Heart left ventricle (tissue), 16 donors: ENCODE measurements around the gene SLC17A5. TPM values are rescaled to one million over a fixed set of nuclear protein-coding genes. Genes with fewer than 3 reads are reported as not detected.

Experiments used
- ATAC-seq, 4 donors: fragments of 200-7000 bp; cut with Tn5 transposase; one replicate each; pipeline ENCODE4 v1.9.1; 2020 to 2022; ENCODE audit warnings: moderate library complexity in 4 of 4, mild to moderate bottlenecking in 3 of 4, moderate number of reproducible peaks in 1 of 4
- DNase-seq, 5 donors: peaks; one replicate each; pipeline ENCODE4 v3.0.0-alpha.2; 2020
- H3K27ac ChIP-seq, 12 donors: fragments of 200-600 bp; sonication (generic) in 4 of 12; one replicate each; pipeline versions ENCODE4 v1.5.0 to v1.8.0; 2016 to 2022; ENCODE audit warnings: mild to moderate bottlenecking in 2 of 12
- H3K27me3 ChIP-seq, 9 donors: fragments of 200-600 bp; sonication (generic) in 2 of 9; one replicate each; pipeline versions ENCODE4 v1.5.1 to v1.8.0; 2016 to 2022; ENCODE audit warnings: mild to moderate bottlenecking in 3 of 9
- H3K36me3 ChIP-seq, 9 donors: fragments of 200-600 bp; sonication (generic) in 2 of 9; one replicate each; pipeline versions ENCODE4 v1.5.0 to v1.8.0; 2018 to 2022; ENCODE audit warnings: mild to moderate bottlenecking in 2 of 9
- H3K4me1 ChIP-seq, 12 donors: fragments of 200-600 bp; sonication (generic) in 4 of 12; one replicate each; pipeline versions ENCODE4 v1.5.0 to v1.8.0; 2016 to 2022; ENCODE audit warnings: mild to moderate bottlenecking in 3 of 12
- H3K4me3 ChIP-seq, 12 donors: fragments of 200-600 bp; sonication (generic) in 4 of 12; one replicate each; pipeline versions ENCODE4 v1.5.0 to v1.8.0; 2017 to 2022; ENCODE audit warnings: mild to moderate bottlenecking in 9 of 12, moderate library complexity in 4 of 12
- H3K9me3 ChIP-seq, 12 donors: fragments of 200-600 bp; sonication (generic) in 4 of 12; one replicate each; pipeline versions ENCODE4 v1.5.0 to v1.8.0; 2016 to 2022; ENCODE audit warnings: mild to moderate bottlenecking in 1 of 12
- POLR2A ChIP-seq, 2 donors: fragments of 450-650 bp; IDR thresholded peaks; one replicate each; pipeline ENCODE4 v1.6.1; 2017; ENCODE audit warnings: antibody characterized with exemption in 2 of 2, mild to moderate bottlenecking in 2 of 2, moderate library complexity in 2 of 2
- WGBS, 4 donors: extraction: QIAGEN DNeasy Blood & Tissue Kit in 2 of 4; methylation state at CpG; one replicate each; pipeline versions ENCODE4 v1.1.5 to v1.1.7; 2013 to 2018; 5-methylcytosine and 5-hydroxymethylcytosine counted together
- intact Hi-C, 10 donors: fragments of 100-400 bp; cut with DNase I; formaldehyde crosslinking; loops; one replicate each; pipeline versions ENCODE4 v1.11.1 to v1.14.2; 2022
- polyA plus RNA-seq, 2 donors: library from polyadenylated mRNA; stranded (reverse); fragments of 200-250 nt; gene quantifications; one replicate each; pipeline ENCODE4 v1.2.3, GENCODE V29; 2013
- total RNA-seq, 9 donors: library from RNA; depleted of rRNA in 2 of 9; stranded (reverse); fragments of >200 nt in 2 of 9; fragmentation: NEBNext Ultra II Directional in 3 of 9; extraction: Animal tissue kit (Norgen Biotek cat#: 25700) in 3 of 9; gene quantifications; one replicate each; pipeline versions ENCODE4 v1.1.0 to v1.2.4, GENCODE V29; 2016 to 2023
- TF ChIP-seq, protein P1 (sequence below), 12 donors: fragments of 200-600 bp; sonication (generic) in 4 of 12; IDR thresholded peaks; one replicate each; pipeline versions ENCODE4 v1.5.0 to v1.8.0; 2018 to 2022; ENCODE audit warnings: antibody characterized with exemption in 12 of 12, mild to moderate bottlenecking in 5 of 12
- donor health status: ischemic (EF 13 %, LVEDD 7.1; RV severe dilation, severe dysfunction).
- donor health status: healthy with polysubstance abuse.
- donor health status: DM: no; HTN: yes; CAD: no.
- donor health status: DM: no; HTN: no; CAD: no.
- donor health status: ischemic (EF 25% LVEDD 6.9; RV normal size, moderate dysfunction).
- donor health status: ischemic (EF 25% LVEDD 5.7; RV mildly dilated, moderate dysfunction).
- donor health status: healthy.
- donor health status: DM: yes; HTN: yes; CAD: no.
- donor health status: ischemic (EF 35%, LVEDD 5.7; RV mildly dilated, moderate dysfunction).
- donor health status: nonischemic (EF 11% LVEDD 7.7; RV severe dilation, severe dysfunction).
- donor health status: DM: yes; HTN: yes; CAD: no.
- donor health status: PGD.
- donor health status: ischemic (EF 29% LVEDD 5.4; RV normal size, mild dysfunction).
- donor health status: nonischemic (EF 23%, LVEDD 6.1; RV moderate dilation, normal function).

Gene SLC17A5
- total and polyA plus RNA-seq, 11 donors: 2.1 to 10.6 (median 7.5) TPM

DNA sequence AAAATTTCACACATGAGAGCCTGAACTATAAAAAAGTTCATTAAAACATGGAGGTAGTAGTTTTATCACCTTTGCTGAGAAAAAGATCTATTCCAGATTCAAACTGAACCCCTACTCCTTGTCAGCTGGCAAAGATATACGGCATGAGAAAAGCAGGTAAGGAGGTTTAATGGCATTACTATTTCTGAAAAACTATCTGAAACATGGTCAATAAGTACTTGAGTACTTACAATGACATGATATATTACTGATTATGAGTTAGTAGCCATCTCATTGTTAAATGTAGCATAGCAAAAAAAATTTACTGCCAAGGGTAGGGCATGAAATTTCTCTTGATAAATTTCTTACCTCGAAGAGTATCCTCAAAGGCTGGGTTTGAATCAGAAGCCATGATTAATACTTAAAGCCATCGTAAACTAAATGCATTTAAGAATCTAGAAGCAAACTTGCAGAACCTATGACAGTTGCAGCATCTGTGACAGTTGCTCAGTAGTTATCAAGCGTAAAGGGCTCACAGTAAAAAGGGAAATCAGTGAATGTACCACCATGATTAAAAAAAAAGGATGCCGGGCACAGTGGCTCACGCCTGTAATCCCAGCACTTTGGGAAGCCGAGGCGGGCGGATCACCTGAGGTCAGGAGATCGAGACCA lies 8.7 kb downstream of the SLC17A5 start:
- intact Hi-C loops: no loop called here
- TF ChIP-seq POLR2A (IDR thresholded peaks at IDR 0.05): no peak
- TF ChIP-seq, protein P1, sequence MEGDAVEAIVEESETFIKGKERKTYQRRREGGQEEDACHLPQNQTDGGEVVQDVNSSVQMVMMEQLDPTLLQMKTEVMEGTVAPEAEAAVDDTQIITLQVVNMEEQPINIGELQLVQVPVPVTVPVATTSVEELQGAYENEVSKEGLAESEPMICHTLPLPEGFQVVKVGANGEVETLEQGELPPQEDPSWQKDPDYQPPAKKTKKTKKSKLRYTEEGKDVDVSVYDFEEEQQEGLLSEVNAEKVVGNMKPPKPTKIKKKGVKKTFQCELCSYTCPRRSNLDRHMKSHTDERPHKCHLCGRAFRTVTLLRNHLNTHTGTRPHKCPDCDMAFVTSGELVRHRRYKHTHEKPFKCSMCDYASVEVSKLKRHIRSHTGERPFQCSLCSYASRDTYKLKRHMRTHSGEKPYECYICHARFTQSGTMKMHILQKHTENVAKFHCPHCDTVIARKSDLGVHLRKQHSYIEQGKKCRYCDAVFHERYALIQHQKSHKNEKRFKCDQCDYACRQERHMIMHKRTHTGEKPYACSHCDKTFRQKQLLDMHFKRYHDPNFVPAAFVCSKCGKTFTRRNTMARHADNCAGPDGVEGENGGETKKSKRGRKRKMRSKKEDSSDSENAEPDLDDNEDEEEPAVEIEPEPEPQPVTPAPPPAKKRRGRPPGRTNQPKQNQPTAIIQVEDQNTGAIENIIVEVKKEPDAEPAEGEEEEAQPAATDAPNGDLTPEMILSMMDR (IDR thresholded peaks at IDR 0.05): no peak
- Histone ChIP-seq H3K4me3 (peak overlapping the region; percentile 4 to 62 (median 46)), H3K9me3 (no peaks in the 10 kb centered on the region), H3K27me3 (no peaks in the 10 kb centered on the region), H3K27ac (peak overlapping the region in 1 of 12 donors; percentile 29), H3K36me3 (peaks cover 0 to 62% (median 32%) of the 10 kb centered on the region in 9 donors), H3K4me1 (peaks cover 0 to 16% (median 0%) of the 10 kb centered on the region in 12 donors)
- WGBS, 4 donors: 45 to 50% (median 47%) methylated on average over 10 of the region's 10 CpGs
- DNase-seq (no peak), ATAC-seq (no peak)

DNA sequence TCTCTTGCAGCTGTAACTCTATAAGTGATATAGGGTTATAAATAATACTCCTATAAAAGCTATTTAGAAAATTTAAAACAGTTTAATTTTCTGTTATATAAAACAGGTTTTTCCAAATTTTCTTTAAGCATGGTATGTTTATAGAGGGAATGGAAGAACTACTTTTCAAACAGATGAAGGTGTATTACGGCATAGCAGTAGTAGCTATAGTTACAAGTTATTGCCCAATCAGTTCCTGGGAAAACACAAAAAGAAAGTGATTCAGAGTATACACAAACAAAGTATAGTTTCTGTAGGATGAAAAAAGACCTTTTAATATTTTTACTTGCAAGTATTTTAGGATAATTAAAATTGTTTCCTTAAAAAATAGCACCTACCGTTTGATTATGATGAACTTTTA lies 9.8 kb downstream of the SLC17A5 start:
- TF ChIP-seq, protein P1 (IDR thresholded peaks at IDR 0.05): no peak
- DNase-seq (no peak), ATAC-seq (no peak)
- Histone ChIP-seq H3K27ac (no peak overlapping the region), H3K9me3 (no peaks in the 10 kb centered on the region), H3K4me1 (peaks cover 0 to 16% (median 0%) of the 10 kb centered on the region in 12 donors), H3K27me3 (no peaks in the 10 kb centered on the region), H3K36me3 (peaks cover 0 to 63% (median 34%) of the 10 kb centered on the region in 9 donors), H3K4me3 (no peak overlapping the region)
- 92 to 99% (median 95%) methylated on average over 2 of the region's 2 CpGs for WGBS, 4 donors
- intact Hi-C loops: no loop called here

DNA sequence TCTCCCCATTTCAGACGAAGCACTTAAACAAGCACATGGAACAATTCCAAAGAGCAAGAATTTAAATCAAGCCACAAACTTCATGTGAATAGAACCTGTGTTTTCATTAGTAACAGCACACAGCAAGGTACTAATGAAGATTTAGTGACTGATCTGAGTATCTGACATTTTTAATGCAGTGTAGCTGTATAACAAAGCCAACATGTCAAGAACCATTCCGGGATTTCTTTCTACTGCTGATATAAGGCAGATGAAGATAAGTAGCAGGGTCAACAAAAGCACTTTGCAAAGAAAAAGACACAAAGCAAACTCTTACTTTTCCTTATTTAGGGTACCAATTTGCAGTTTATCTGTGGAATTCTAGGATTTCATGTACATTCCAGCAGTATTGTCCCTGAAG lies 11.3 kb downstream of the SLC17A5 start:
- no peak for TF ChIP-seq POLR2A (IDR thresholded peaks at IDR 0.05)
- TF ChIP-seq, protein P1 (IDR thresholded peaks at IDR 0.05): no peak
- intact Hi-C loops: no loop called here
- ATAC-seq (no peak), DNase-seq (no peak)
- Histone ChIP-seq H3K4me1 (peaks cover 0 to 16% (median 0%) of the 10 kb centered on the region in 12 donors), H3K9me3 (no peaks in the 10 kb centered on the region), H3K27me3 (no peaks in the 10 kb centered on the region), H3K36me3 (peaks cover 0 to 68% (median 39%) of the 10 kb centered on the region in 9 donors), H3K4me3 (no peak overlapping the region), H3K27ac (peak overlapping the region in 1 of 12 donors; percentile 6)
- WGBS, 4 donors: 64 to 85% (median 69%) methylated on average over 2 of the region's 2 CpGs

DNA sequence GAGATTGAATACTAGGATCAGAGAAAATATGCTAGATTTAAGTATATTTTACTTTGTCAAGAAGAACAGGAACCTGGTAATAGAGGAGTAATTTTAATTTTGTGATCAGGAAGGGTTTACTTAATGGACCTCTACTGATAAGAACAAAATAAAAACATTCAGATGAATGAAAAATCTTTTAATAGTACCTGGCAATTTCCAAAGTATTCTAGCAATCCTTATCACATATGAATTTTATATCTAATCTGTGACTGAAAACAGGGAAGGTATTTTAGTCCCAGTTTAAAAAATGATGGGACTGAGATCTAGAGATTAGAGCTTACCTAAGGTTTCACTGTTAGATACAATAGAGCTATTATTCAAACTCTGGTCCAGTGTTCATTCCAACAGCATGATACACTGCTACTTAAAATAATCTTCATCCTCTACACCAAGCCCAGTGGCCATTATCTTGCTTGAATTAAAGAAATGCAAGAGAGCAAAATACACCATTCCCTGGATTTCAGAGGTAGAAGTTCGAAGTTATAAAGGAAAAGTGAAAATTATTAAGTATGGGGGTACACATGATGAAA lies 13.5 kb downstream of the SLC17A5 start:
- intact Hi-C loops: no loop called here
- no peaks in the 10 kb centered on the region for H3K27me3 ChIP-seq
- H3K4me3 ChIP-seq: no peak overlapping the region
- WGBS, 4 donors: 86 to 94% (median 92%) methylated on average over 1 of the region's 1 CpG
- peaks cover 0 to 6% (median 0%) of the 10 kb centered on the region in 12 donors for H3K4me1 ChIP-seq
- H3K27ac ChIP-seq: no peak overlapping the region
- TF ChIP-seq POLR2A (IDR thresholded peaks at IDR 0.05): no peak
- TF ChIP-seq, protein P1 (IDR thresholded peaks at IDR 0.05): no peak
- DNase-seq (no peak), ATAC-seq (peak in 1 of 4 donors; percentile 54)
- H3K36me3 ChIP-seq: peaks cover 0 to 84% (median 62%) of the 10 kb centered on the region in 9 donors
- H3K9me3 ChIP-seq: no peaks in the 10 kb centered on the region
